A172 (cell line): ENCODE results near the gene VPREB3. TPM values are rescaled to one million over a fixed set of nuclear protein-coding genes. Genes with fewer than 3 reads are reported as not detected.
A peak's percentile ranks its signal among the peaks of the same experiment; 100 is the strongest.
"Not testable (repeated sequence)": the region's sequence is repeated elsewhere in the genome, so short reads cannot be mapped to it uniquely, and the experiment has no call there.

Source experiments
- DNase-seq: peaks from one replicate; pipeline ENCODE4 v3.0.0-alpha.2; 2015; ENCODE audit warnings: low spot score
- total RNA-seq: library from RNA; depleted of rRNA; stranded (reverse); fragments of >200 nt; shearing (Covaris generic); gene quantifications from 2 replicates; pipeline ENCODE4 v1.2.3, GENCODE V29; 2014

Gene VPREB3
- total RNA-seq, 1 experiment from 2014 or later = not detected

DNA sequence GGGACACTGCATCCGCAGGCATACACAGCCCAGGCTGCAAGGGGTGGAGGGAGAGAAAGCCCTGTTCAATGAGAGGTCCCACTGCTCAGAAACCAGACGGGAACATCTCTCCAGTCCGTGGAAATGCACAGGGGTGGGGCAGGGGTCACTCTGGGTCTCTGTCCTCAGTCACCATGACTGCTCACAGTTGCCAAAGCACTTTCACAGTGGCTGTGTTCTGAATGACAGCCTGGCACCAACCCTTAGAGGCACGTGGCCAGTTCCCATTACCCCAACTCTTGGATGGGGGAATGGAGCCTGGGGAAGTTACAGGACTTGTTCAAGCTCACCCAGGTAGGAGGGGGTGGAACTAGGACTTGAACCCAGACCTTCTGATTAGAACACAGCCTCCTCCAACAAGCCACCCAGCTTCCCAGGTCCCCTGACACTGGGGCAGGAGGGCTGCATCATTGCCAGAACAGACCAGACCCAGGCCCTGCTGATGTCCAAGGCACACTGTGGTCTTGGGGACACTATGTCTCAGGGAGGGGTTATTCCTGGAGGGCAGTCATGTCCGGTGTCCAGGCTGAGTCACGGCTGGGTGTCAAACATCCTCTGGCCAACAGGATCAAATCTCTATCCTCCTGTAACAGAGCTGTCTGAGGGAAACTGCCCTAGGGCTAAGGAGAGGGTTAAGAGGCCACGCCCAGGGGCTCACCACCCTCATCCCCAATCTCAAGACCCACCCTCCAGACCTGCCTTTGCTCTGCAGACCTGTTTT lies 11.5 kb downstream of the VPREB3 start:
- DNase-seq = no peak

DNA sequence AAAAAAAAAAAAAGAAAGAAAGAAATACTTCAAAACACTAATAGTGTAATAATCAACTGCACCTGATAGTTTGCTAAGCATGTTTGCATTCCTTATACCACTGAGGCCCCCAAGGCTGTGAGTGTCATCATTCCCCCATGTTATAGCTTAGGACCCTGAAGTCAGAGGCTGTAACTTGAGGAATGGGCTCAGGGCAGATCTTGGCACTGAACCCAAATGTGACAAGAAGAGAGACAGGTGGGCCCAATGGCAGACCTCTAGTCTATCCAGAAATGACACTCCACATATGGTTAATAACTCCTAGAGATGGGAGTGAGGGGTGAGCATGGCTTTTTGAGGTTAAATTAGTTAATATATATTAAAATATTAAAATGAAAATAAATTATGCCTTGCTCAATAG lies 16.5 kb downstream of the VPREB3 start:
- no peak for DNase-seq

DNA sequence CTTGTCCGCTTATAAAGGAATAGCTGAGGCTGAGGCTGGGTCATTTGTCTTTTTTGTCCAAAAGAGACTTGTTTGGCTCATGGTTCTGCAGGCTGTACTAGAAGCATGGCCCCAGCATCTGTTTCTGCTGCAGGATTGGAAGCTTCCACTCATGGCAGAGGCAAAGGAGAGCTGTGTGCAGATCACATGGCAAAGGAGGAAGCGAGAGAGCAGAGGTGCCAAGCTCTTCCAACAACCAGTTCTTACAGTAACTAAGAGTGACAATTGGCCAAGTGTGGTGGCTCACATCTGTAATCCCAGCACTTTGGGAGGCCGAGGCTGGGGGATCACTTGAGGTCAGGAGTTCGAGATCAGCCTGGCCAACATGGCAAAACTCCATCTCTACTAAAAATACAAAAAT lies 26.1 kb downstream of the VPREB3 start:
- DNase-seq = not testable (repeated sequence)

DNA sequence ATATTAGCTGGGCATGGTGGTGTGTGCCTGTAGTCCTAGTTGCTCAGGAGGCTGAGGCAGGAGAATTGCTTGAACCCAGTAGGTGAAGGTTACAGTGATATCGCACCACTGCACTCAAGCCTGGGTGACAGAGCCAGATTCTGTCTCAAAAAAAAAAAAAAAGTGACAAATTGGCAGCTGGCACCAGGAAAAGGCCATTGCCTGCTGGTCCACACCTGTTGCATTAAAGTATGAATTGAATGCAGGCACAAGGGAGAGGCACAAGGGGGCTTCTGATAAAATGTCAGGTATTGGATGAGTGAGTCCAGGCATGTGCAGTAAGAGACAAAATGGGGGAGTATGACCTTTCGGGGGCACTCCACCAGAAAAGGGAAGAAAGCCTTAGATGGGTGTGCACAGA lies 31.5 kb downstream of the VPREB3 start:
- no peak for DNase-seq

DNA sequence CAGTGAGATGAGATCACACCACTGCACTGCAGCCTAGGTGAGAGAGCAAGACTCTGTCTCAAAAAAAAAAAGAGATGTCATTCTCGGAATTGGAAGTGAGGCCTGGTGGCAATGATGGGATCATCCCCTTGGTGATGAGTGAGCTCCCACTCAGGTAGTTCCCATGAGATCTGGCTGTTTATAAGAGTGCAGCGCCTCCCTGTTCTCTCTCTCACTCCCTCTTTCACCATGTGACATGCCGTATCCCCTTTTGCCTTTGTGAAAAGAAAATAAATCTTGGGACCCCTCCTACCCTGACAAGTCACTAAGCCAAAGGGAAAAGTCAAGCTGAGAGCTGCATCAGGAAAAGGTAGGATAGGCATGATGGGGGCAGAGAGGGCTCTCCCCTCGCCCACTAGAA lies 32.1 kb downstream of the VPREB3 start:
- no peak for DNase-seq

DNA sequence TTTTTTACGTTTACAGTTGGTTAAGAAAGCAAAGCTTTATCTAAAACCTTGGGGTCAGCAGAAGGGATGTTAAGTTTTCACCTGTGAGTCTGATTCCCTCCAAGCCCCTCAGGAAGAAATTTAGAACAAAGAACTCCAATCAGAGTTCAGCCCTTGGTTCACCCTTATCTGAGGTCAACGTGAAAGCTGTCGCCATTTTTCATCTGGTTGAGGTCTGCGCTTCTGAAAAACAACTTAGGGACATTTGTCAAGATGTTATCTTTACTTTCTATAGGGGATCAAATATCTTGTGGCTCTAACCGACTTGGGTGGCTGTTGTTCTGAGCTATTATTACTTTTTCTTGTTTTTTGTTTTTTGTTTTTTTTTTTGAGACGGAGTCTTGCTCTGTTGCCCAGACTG lies 33.4 kb downstream of the VPREB3 start:
- no peak for DNase-seq

DNA sequence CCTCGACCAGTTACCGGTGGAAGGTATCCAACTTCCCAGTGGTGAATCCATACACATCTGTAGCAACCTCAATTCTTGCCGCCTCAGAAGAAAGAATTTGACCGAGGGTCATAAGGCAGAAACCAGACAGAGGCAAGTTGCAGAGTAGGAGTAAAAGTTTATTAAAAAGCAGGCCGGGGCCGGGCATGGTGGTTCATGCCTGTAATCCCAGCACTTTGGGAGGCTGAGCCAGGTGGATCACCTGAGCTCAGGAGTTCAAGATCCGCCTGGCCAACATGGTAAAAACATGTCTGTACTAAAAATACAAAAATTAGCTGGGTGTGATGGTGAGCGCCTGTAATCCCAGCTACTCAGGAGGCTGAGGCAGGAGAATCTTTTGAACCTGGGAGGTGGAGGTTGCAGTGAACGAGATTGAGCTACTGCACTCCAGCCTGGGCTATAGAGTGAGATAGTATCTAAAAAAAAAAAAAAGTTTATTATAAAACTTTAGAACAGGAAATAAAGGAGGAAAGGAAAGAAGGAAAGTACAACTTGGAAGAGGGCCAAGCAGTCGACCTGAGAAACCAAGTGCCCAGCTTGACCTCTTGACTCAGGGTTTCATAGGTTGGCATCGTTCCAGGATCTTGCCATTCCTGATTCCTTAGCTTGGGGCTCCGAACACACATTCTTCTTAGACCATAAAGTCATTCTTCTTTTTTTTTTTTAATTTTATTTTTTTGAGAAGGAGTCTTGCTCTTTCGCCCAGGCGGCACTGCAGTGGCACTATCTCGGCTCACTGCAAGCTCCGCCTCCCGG lies 35.7 kb downstream of the VPREB3 start:
- DNase-seq = no peak

DNA sequence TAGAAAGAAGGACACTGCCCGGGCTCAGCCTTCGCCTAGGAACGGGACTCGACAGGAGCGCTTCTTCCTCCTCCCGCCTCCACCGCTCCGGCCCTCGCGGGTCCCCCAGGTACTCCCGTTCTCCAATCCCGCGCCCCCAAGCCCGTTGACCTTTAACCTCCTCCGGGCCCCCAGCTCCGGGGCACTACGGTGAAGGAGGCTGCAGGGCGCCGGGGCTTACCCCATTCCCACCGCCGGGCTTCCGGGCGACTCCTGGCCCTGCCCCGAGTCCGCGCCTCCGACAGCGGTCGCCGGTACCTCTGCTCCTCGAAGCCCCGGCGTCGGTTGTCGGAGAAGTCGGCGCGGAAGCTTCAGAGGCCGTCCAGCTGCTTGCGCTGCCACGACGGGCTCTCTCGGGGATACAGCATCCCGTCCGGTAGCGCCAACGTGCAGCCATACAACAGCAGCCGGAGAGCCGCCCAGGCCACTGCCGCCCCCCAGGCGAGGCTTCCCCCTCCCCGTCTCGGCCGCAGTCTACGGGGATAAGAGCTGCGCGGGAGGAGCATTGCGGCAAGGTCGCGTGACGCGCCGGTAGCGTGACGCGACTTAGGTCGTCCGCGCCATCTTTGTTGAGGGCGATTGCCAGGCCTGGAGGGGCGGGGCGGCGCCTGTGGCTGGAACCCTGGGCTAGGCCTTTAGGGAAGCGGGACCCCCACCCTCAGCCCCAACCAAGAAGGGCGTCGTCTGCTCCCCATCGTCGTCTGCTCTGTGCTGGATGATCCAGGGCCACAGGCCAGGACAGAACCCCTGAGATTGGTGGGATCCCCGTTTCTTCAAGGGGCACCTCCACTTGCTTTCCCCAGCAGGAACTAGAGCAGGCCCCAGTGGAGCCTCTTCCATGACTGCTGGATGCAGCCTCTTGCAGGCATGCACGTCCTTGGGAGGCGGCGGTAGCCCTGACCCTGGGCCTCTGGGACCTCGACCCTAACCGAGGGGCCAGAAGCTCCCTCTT lies 37.1 kb downstream of the VPREB3 start:
- peak; percentile 48 for DNase-seq

DNA sequence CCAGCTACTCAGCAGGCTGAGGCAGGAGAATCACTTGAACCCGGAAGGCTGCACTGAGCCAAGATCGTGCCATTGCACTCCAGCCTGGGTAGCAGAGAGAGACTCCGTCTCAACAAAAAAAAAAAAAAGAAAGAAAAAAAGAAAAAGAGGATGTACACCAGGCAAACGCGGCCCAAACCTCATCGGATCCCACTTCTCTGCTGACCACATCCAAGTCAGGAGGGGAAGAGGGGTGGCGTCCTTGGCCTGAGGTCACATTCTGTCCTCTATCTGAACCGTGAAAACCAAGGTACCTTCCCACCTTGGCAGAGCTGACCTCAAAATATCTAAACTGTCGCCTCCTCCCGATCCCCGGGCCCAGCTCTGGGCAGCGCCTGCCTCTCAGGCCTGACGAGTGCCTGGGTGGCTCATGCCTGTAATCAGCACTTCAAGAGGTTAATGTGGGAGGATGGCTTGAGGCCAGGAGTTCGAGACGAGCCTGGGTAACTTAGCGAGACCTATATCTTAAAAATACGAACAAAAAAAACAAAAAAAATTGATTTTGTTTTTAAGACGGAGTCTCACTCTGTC lies 38.3 kb downstream of the VPREB3 start:
- no peak for DNase-seq

DNA sequence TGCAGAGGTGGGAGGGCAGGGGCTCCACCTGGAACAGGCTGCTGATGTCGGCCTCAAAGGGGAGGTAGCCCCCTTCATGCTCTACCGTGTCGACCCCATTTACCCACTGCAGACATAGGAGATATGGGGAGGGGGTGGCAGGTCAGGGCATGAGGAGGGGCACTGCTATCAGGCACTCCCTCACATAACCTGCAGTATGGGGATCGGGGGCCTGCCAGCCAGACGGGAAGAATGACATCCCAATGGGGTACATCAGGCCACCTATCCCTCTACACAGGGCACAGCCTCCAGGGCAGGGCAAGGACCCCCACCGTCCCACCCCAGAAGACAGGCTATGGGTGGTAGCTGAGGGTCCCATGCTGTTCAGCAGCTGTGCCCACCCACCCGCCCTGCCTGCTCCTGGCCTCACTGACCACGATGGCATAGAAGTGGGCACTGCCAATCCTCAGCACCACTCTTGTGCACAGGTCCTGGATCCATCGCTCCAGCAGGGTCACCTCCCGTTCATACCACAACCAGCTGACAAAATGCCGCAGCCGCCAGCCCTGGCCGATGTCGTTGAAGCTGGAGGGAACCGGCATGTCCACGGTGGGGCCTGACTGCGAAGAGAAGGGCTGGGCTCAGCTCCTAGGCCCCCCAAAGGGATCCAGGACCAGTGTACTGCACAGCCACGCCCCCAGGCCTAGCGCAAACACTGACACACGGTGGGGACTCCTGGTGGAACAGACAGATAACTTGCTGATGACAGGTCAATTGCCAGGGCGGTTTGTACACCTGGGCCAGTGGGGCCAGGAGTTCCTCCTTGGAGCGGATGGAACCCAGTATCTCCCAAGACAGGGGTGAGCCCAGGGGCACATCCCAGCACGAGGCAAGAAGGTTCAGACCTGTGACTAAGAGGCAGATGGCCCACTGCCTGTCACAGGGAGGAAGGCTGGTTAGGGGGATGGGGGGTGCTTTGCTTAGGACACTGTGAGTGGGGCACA lies 39.3 kb downstream of the VPREB3 start:
- DNase-seq = no peak

DNA sequence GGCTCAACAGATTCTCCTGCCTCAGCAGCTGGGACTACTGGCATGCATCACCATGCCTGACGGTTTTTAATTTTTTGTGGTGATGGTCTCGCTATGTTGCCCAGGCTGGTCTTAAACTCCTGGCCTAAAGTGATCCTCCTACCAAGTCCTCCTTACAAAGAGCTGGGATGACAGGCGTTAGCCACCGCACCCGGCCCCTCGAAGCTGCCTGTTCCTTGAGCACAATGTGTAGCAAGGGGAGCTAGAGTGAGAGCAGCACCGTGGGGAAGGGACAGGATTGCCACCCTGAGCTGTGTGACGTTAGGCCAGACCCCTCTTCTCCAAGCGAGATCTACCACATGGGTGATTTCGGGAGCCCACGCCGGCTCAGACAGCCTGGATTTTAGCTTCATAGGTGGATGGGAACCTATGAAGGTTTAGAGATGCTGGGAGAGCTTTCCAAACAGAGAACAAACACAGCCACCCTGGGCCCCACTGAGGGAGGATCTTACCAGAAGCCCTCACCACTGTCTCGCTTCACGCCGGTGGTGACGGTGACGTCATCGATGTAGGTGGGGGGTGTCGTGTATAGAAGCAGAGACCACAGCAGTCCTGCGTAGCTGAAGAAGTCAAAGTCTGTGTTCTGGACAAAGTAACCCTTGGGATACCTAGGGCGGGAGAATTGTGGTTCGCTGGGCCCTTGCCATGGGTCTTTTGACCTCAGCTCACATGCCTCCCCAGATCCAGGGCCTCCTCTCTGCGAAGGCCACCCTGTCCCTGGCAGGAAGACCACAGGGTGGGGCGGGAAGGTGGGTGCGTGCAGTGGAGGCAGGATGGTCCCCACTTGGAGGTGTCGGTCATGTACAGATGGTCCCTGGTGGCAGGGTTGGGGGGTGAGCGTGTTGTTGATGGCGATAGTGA lies 40.3 kb downstream of the VPREB3 start:
- no peak for DNase-seq

DNA sequence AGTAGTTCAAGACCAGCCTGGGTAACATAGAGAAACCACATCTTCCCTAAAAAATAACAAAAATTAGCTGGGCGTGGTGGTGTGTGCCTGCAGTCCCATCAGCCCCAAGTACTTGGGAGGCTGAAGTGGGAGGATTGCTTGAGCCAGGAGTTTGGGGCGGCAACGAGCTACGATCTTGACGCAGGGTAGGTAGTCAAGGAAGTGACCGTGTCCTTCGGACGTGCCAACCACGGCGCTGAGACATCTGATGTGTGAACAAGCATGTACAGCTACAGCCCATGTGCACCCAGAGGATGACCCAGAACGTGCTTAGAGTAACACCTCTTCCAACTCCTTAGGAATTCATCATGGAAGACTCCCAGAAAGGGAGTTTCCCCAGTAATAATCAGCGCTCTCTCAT lies 42.0 kb downstream of the VPREB3 start:
- no peak for DNase-seq

DNA sequence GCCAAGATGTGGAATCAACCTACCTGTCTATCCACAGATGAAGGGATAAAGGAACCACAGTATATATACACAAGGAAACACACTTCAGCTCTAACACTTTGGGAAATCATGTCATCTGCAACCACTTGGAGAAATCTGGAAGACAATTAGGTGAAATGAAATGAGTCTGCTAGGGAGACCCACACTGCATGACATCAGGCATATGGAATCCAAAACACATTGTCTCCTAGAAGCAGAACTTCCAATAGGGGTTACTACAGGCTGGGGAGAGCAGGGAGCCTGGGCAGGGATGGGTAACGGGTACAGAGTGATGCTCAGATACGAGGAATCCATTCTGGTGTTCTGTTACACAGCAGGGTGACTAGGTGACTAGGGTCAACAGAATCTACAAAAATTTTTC lies 45.1 kb downstream of the VPREB3 start:
- no peak for DNase-seq

DNA sequence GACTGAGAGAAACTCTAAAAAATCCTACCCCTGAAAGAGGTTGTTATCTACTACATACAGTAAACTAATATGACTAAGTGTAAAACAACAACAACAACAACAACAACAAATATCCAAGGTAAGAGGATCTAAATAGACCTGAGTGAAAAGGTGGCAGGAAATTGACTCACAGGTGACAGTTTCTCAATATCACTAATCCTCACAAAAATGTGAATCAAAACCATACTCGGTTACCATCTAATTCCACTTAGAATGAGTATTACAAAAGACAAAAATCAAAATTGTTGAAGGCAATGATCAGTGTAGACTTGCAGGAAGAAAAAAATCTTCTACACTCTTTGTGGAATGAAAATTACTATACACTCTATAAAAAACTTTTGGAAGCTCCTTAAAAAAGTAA lies 46.0 kb downstream of the VPREB3 start:
- no peak for DNase-seq

DNA sequence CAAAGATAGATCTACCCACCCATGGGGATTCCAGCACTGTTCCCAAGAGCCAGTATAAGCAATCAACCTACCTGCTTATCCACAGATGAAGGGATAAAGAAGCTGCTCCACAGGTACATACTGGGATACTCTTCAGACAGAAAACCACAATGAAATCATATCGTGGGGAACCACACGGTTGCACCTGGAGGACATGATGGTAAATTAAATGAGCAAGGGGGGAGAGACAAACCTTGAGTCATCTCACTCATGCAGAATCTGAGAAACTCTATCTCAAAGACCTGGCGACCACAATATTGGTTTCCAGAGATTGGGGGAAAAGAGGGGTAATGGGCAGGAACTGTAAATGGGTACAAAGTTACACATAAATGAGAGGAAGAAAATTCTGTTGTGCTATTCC lies 48.9 kb downstream of the VPREB3 start:
- no peak for DNase-seq

DNA sequence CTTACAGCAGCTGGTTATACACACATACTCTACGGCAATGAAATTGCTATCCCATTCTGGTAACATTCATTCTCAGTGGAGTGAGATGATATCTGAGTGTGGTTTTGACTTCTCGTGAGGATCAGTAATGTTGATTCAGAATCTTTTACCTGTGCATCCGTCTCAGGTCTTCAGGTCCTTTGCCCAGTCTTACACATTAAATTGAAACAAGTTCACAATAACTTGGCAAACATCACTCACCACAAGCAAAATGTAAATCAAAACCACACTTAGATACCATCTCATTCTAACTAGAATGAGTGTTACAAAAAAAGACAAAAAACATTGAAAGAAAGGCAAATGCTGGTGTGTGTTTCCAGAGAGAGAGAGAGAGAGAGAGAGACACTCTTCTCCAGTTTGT lies 49.4 kb downstream of the VPREB3 start:
- no peak for DNase-seq

DNA sequence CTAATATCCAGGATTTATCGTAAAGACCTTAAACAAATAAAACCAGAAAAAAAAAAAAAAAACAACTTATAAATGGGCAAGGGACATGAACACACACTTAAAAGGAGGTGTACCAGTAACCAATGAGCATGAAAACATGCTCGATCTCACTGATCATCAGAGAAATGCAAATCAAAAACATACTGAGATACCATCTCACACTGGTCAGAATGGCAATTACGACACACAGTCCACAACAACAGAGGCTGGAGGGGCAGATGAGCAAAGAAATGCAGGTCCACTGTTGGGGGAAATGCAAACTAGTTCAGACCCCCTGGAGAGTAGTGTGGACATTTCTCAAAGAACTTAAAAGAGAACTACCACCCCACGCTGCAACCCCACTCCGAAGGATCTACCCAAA lies 50.2 kb downstream of the VPREB3 start:
- no peak for DNase-seq
